ENCODE measurements around the gene SREBF2. TPM values are rescaled to one million over a fixed set of nuclear protein-coding genes. Genes with fewer than 3 reads are reported as not detected.

The SREBF2 gene
- total RNA-seq, 4 donors from 2014 or later: 91.1 to 122 (median 96.2) TPM

DNA sequence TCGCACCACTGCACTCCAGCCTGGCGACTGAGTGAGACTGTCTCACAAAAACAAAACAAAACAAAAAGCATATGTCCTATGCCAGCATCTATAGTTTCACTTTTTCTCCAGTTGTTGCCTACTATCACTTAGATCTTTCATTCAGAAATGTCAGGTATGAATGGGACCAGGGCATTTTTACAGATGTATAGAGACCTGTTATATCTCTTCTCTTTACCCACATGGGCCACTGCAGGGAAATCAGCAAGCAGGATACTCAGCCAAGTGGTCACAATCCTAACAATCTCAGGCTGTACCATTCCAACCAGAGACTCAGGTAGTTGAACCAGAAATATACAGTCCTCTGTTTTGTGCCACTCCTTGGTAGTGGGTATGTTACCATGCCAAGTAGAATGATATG, 16.0 kb upstream of the SREBF2 start:
- no peak overlapping the region for H3K4me3 ChIP-seq (ENCODE audit: low read depth, poor library complexity, severe bottlenecking)
- intact Hi-C loops (cut with DNase I; ENCODE audit: low total_unique reads): no loop called here
- no peak for DNase-seq (ENCODE audit: low spot score in 2 of 2)
- no peak for TF ChIP-seq POLR2A (IDR thresholded peaks at IDR 0.05)
- TF ChIP-seq, protein P1, sequence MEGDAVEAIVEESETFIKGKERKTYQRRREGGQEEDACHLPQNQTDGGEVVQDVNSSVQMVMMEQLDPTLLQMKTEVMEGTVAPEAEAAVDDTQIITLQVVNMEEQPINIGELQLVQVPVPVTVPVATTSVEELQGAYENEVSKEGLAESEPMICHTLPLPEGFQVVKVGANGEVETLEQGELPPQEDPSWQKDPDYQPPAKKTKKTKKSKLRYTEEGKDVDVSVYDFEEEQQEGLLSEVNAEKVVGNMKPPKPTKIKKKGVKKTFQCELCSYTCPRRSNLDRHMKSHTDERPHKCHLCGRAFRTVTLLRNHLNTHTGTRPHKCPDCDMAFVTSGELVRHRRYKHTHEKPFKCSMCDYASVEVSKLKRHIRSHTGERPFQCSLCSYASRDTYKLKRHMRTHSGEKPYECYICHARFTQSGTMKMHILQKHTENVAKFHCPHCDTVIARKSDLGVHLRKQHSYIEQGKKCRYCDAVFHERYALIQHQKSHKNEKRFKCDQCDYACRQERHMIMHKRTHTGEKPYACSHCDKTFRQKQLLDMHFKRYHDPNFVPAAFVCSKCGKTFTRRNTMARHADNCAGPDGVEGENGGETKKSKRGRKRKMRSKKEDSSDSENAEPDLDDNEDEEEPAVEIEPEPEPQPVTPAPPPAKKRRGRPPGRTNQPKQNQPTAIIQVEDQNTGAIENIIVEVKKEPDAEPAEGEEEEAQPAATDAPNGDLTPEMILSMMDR (IDR thresholded peaks at IDR 0.05): no peak
- WGBS, 2 donors: 84 to 93% methylated on average over 2 of the region's 2 CpGs

DNA sequence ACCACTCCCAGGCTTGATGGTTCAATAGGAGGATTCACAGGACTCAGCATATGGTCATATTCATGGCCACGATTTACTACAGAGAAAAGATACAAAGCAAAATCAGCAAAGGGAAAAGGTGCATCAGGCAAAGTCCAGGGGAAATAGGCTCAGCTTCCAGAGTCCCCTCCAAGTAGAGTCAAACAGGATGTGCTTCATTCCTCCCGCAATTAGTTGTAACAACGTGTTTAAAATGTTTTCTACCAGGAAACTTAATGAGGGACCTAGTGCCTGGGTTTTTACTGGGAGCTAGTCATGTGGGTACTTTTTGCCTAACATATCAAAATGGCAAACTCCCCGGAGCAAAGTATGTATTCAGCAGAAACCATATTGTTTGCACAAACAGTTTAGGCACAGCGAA, 14.9 kb upstream of the SREBF2 start:
- no peak for DNase-seq (ENCODE audit: low spot score in 2 of 2)
- intact Hi-C loops (cut with DNase I; ENCODE audit: low total_unique reads): no loop called here
- 80 to 85% methylated on average over 5 of the region's 5 CpGs for WGBS, 2 donors

DNA sequence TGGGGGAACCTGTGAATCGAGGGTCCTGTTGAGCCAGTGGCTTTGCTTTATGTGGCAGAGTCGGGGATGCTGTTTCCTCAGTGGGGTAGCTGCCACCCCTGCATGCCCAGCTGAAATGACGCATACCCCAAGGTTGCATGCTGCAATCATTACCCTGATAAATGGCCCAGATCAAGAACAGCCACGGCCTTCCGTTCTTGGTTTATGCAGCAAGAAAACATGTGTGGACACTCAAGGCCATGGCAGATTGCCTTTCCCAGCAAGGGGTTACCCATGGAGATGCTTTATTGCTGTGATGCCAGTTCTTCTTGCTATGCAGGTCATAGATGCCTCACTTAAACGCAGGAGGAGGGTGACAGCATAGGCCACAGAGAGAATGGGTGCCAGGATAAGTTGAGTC, 14.3 kb upstream of the SREBF2 start:
- DNase-seq (ENCODE audit: low spot score in 2 of 2): no peak
- intact Hi-C loops (cut with DNase I; ENCODE audit: low total_unique reads): no loop called here
- TF ChIP-seq, protein P1 (IDR thresholded peaks at IDR 0.05): no peak
- no peak for TF ChIP-seq POLR2A (IDR thresholded peaks at IDR 0.05)
- H3K4me3 ChIP-seq (ENCODE audit: low read depth, poor library complexity, severe bottlenecking): no peak overlapping the region
- 81 to 88% methylated on average over 6 of the region's 6 CpGs for WGBS, 2 donors

More for the DNA sequence above, 14.9 kb upstream of the SREBF2 start:
- TF ChIP-seq, protein P1 (IDR thresholded peaks at IDR 0.05): no peak
- no peak for TF ChIP-seq POLR2A (IDR thresholded peaks at IDR 0.05)
- no peak overlapping the region for H3K4me3 ChIP-seq (ENCODE audit: low read depth, poor library complexity, severe bottlenecking)

DNA sequence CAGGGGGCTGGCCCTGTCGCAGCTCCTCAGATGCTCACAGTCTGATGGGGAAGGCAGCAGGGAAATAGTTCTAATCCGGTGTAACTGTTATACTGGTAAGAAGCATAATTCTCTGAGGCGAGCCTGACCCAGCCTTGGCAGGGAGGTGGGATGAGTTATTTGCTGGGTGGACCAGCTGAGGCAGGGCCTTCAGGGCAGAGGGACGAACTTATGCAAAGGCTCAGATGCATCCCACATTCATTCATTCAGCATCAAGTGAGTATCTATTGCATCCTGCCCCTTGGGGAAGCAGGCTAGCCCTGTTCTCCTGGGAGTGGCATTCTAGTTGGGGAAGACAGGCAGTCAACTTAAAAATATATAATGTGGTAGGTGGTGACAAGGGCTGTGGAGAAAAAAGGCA, 13.6 kb upstream of the SREBF2 start:
- TF ChIP-seq, protein P1 (IDR thresholded peaks at IDR 0.05): no peak
- no peak for TF ChIP-seq POLR2A (IDR thresholded peaks at IDR 0.05)
- WGBS, 2 donors: 85 to 88% methylated on average over 4 of the region's 4 CpGs
- intact Hi-C loops (cut with DNase I; ENCODE audit: low total_unique reads): no loop called here
- DNase-seq (ENCODE audit: low spot score in 2 of 2): no peak
- H3K4me3 ChIP-seq (ENCODE audit: low read depth, poor library complexity, severe bottlenecking): no peak overlapping the region

DNA sequence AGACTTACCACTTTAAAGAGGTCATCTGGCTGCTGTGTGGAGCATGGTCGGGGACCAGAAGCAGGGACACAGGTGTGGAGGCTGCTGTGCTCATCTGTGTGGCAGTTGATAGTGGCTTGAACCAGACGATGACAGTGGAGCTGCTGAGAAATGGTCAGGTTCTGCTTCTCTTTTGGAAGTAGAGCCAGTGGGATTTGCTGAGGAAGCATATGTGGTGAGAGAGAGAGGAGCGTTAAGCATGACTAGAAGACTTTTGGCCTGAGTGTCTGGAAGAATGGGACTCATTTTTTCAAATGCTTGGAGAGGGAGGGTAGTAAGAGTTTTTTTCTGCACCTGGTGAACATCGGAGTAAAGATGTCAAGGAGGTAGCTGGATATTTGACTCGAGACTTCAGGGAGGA, 12.5 kb upstream of the SREBF2 start:
- WGBS, 2 donors: 81 to 82% methylated on average over 5 of the region's 5 CpGs
- no peak for DNase-seq (ENCODE audit: low spot score in 2 of 2)
- intact Hi-C loops (cut with DNase I; ENCODE audit: low total_unique reads): loop anchor here (10.0 kb wide), 1 partner anchor 124 kb away; the partner anchor contains the start of gene CENPM
- no peak overlapping the region for H3K4me3 ChIP-seq (ENCODE audit: low read depth, poor library complexity, severe bottlenecking)
- TF ChIP-seq, protein P1 (IDR thresholded peaks at IDR 0.05): no peak
- no peak for TF ChIP-seq POLR2A (IDR thresholded peaks at IDR 0.05)

All from lower leg skin (tissue), 4 donors.